GM12878 (cell line): ENCODE measurements around the gene SPA17. TPM values are rescaled to one million over a fixed set of nuclear protein-coding genes. Genes with fewer than 3 reads are reported as not detected.

ENCODE experiments used
- BCL3 ChIP-seq: IDR thresholded peaks from 2 replicates; pipeline ENCODE4 v1.6.1; 2011; ENCODE audit warnings: borderline replicate concordance, low read depth, mild to moderate bottlenecking, moderate library complexity, low read length; ENCODE audit not compliant: insufficient read depth, poor library complexity, severe bottlenecking
- CREB1 ChIP-seq: IDR thresholded peaks from 2 replicates; pipeline ENCODE4 v1.6.1; 2012; ENCODE audit warnings: low read depth, mild to moderate bottlenecking, inconsistent platforms
- E2F4 ChIP-seq: IDR thresholded peaks from 2 replicates; pipeline ENCODE4 v1.6.1; 2012; ENCODE audit warnings: low read depth, low read length, improper control_type of control experiment
- EED ChIP-seq: sonication (generic); IDR thresholded peaks from 2 replicates; pipeline ENCODE4 v1.6.1; 2016; ENCODE audit warnings: antibody characterized with exemption, low read depth
- ESRRA ChIP-seq: IDR thresholded peaks from 2 replicates; pipeline ENCODE4 v1.6.1; 2012; ENCODE audit warnings: mild to moderate bottlenecking, low read length, improper control_type of control experiment
- IRF3 ChIP-seq: fragments of 450-650 bp; IDR thresholded peaks from 2 replicates; pipeline ENCODE4 v1.6.1; 2014; ENCODE audit warnings: mild to moderate bottlenecking
- MEF2A ChIP-seq: IDR thresholded peaks from 2 replicates; pipeline ENCODE4 v1.6.1; 2011; ENCODE audit warnings: low read depth, mild to moderate bottlenecking, low read length, moderate library complexity; ENCODE audit not compliant: insufficient read depth
- MEF2B ChIP-seq: fragments of 450-650 bp; IDR thresholded peaks from 2 replicates; pipeline ENCODE4 v1.6.1; 2018; ENCODE audit warnings: mild to moderate bottlenecking, moderate library complexity; ENCODE audit not compliant: partially characterized antibody, poor library complexity, severe bottlenecking
- MYC ChIP-seq: IDR thresholded peaks from 2 replicates; pipeline ENCODE4 v1.6.1; 2011; ENCODE audit warnings: mild to moderate bottlenecking, low read length, moderate library complexity, inconsistent platforms; ENCODE audit not compliant: insufficient read depth, insufficient replicate concordance, insufficient read length, severe bottlenecking
- PAX8 ChIP-seq: fragments of 450-650 bp; IDR thresholded peaks from 2 replicates; pipeline ENCODE4 v1.6.1; 2017; ENCODE audit warnings: mild to moderate bottlenecking, moderate library complexity
- PML ChIP-seq: IDR thresholded peaks from 2 replicates; pipeline ENCODE4 v1.6.1; 2012; ENCODE audit warnings: low read length, inconsistent platforms
- POU2F2 ChIP-seq: IDR thresholded peaks from 3 replicates; pipeline ENCODE4 v1.6.1; 2011; ENCODE audit warnings: low read depth, mild to moderate bottlenecking, low read length, borderline replicate concordance
- SMAD5 ChIP-seq: IDR thresholded peaks from 2 replicates; pipeline ENCODE4 v1.6.1; 2016; ENCODE audit warnings: antibody characterized with exemption, low read depth
- SP1 ChIP-seq: IDR thresholded peaks from one replicate; pipeline ENCODE4 v1.6.1; 2011; ENCODE audit warnings: low read depth, low read length
- SRF ChIP-seq, 2 experiments: IDR thresholded peaks; 2 replicates each; pipeline ENCODE4 v1.6.1; 2011; ENCODE audit warnings: low read depth in 2 of 2, low read length in 2 of 2, mild to moderate bottlenecking in 1 of 2, moderate library complexity in 1 of 2
- TARDBP ChIP-seq: IDR thresholded peaks from 2 replicates; pipeline ENCODE4 v1.6.1; 2016; ENCODE audit warnings: borderline replicate concordance
- USF1 ChIP-seq: IDR thresholded peaks from 2 replicates; pipeline ENCODE4 v1.6.1; 2011; ENCODE audit warnings: borderline replicate concordance, low read depth, mild to moderate bottlenecking, moderate library complexity, mixed read lengths, low read length; ENCODE audit not compliant: insufficient read depth; ENCODE audit errors: extremely low read length
- ZNF687 ChIP-seq: fragments of 450-650 bp; IDR thresholded peaks from 2 replicates; pipeline ENCODE4 v1.6.1; 2017; ENCODE audit warnings: mild to moderate bottlenecking, moderate library complexity
- ZSCAN29 ChIP-seq: fragments of 450-650 bp; IDR thresholded peaks from 2 replicates; pipeline ENCODE4 v1.6.1; 2017; ENCODE audit warnings: mild to moderate bottlenecking, moderate library complexity
- polyA plus RNA-seq, 11 experiments: library from polyadenylated mRNA; depleted of rRNA in 4 of 11; unstranded in 6 of 11; stranded (reverse) in 5 of 11; fragments of >200 nt; fragmentation: Nextera tagmentation in 4 of 11; fragmentation: Illumina TruSeq in 1 of 11; extraction: Ambion mirVana in 4 of 11; extraction: Trizol in 1 of 11; gene quantifications; 1 replicate in 1 of 11; 2 replicates in 10 of 11; pipeline versions ENCODE4 v1.2.1 to v1.2.3, GENCODE V29; 2011 to 2016; ENCODE audit warnings: inconsistent platforms in 2 of 11, missing spikeins in 2 of 11, low read depth in 1 of 11
- total RNA-seq, 4 experiments: library from RNA; depleted of rRNA in 3 of 4; stranded (reverse); fragments of >200 nt in 3 of 4; fragmentation: Illumina TruSeq in 1 of 4; extraction: Trizol in 1 of 4; gene quantifications; 2 replicates each; pipeline versions ENCODE4 v1.2.1 to v1.2.3, GENCODE V29; 2013 to 2021

Gene SPA17
- total and polyA plus RNA-seq, 10 of the 15 experiments (the other 5 are each of a cell fraction or from before 2014, with no cell fraction given): 2.9 to 13.2 (median 8.5) TPM

GRCh38 chr11:124717786-124718651 lies 44.3 kb downstream of the SPA17 start (continued):
- no peak for TF ChIP-seq ZNF687
- no peak for TF ChIP-seq E2F4
- no peak for TF ChIP-seq SMAD5
- TF ChIP-seq ESRRA: no peak
- no peak for TF ChIP-seq EED
- TF ChIP-seq IRF3: no peak
- TF ChIP-seq ZSCAN29: no peak
- TF ChIP-seq BCL3: no peak
- no peak for TF ChIP-seq CREB1
- no peak for TF ChIP-seq USF1
- no peak for TF ChIP-seq SP1
- TF ChIP-seq TARDBP: no peak
- no peak for TF ChIP-seq PML
- TF ChIP-seq MEF2A: no peak
- TF ChIP-seq SRF (IDR thresholded peaks at IDR 0.05; ENCODE audit: low read depth in 2 of 2, low read length in 2 of 2): no peak
- peak; percentile 62 for TF ChIP-seq MEF2B
- no peak for TF ChIP-seq PAX8
- no peak for TF ChIP-seq POU2F2
- TF ChIP-seq MYC: no peak
